HG03095 (cell line): ENCODE data around the gene TBX5.

ENCODE experiments used
- ATAC-seq: cut with Tn5 transposase; IDR thresholded peaks from one replicate; pipeline ENCODE4 v1.9.1; 2021; ENCODE audit warnings: moderate library complexity; ENCODE audit not compliant: unreplicated experiment

The TBX5 gene

GRCh38 chr12:114431902-114432301 lies 26.0 kb upstream of the TBX5 start:
- ATAC-seq: no peak

- no peak for ATAC-seq
Observed at GRCh38 chr12:114430306-114430705, 24.4 kb upstream of the TBX5 start.

- ATAC-seq: no peak
Observed at GRCh38 chr12:114425031-114425626, 19.2 kb upstream of the TBX5 start.

- no peak for ATAC-seq
Observed at GRCh38 chr12:114420944-114421335, 15.0 kb upstream of the TBX5 start.

GRCh38 chr12:114420182-114420943 lies 14.4 kb upstream of the TBX5 start:
- ATAC-seq: no peak

- ATAC-seq: no peak
Observed at GRCh38 chr12:114416028-114416427, 10.1 kb upstream of the TBX5 start.

GRCh38 chr12:114415525-114415868 lies 9.6 kb upstream of the TBX5 start:
- ATAC-seq: no peak

- no peak for ATAC-seq
Observed at GRCh38 chr12:114414866-114415524, 9.1 kb upstream of the TBX5 start.

- ATAC-seq: no peak
Observed at GRCh38 chr12:114414031-114414865, 8.3 kb upstream of the TBX5 start.

GRCh38 chr12:114412825-114413749 lies 7.1 kb upstream of the TBX5 start:
- no peak for ATAC-seq

GRCh38 chr12:114412307-114412706 lies 6.4 kb upstream of the TBX5 start:
- ATAC-seq: no peak

GRCh38 chr12:114411071-114411837 lies 5.3 kb upstream of the TBX5 start:
- ATAC-seq: no peak

- ATAC-seq: no peak
Observed at GRCh38 chr12:114409852-114410600, 4.1 kb upstream of the TBX5 start.

GRCh38 chr12:114408886-114409851 lies 3.2 kb upstream of the TBX5 start:
- ATAC-seq: no peak

GRCh38 chr12:114408471-114408885 lies 2.5 kb upstream of the TBX5 start:
- no peak for ATAC-seq

GRCh38 chr12:114407842-114408411 lies 2.0 kb upstream of the TBX5 start:
- no peak for ATAC-seq
